ENCODE results near the gene RPTOR.

Gene RPTOR

GRCh38 chr17:80846932-80847331, 302.3 kb downstream of the RPTOR start:
- peaks cover 8% of the 10 kb centered on the region for H3K36me3 ChIP-seq (replicated peaks)
- no peak overlapping the region for H3K4me3 ChIP-seq (ENCODE audit: low read depth, low read length)
- no peak for TF ChIP-seq CTCF (IDR thresholded peaks at IDR 0.05; ENCODE audit: low read depth, low read length, missing control alignments)

GRCh38 chr17:80847496-80848230, 303.0 kb downstream of the RPTOR start:
- Histone ChIP-seq H3K36me3 (replicated peaks) (peaks cover 8% of the 10 kb centered on the region), H3K4me3 (ENCODE audit: low read depth, low read length) (no peak overlapping the region), H3K27me3 (replicated peaks) (no peaks in the 10 kb centered on the region), H3K27ac (no peak overlapping the region)
- in situ Hi-C loops (cut with HindIII; ENCODE audit: low pct_ligation_motif_present, low sequenced_read_pairs), result no loop called here
- no peak for DNase-seq
- TF ChIP-seq CTCF (IDR thresholded peaks at IDR 0.05; ENCODE audit: low read depth, low read length, missing control alignments), result no peak

More at GRCh38 chr17:80846932-80847331, 302.3 kb downstream of the RPTOR start:
- in situ Hi-C loops (cut with HindIII; ENCODE audit: low pct_ligation_motif_present, low sequenced_read_pairs), result no loop called here
- no peaks in the 10 kb centered on the region for H3K27me3 ChIP-seq (replicated peaks)
- no peak overlapping the region for H3K27ac ChIP-seq
- no peak for DNase-seq

- no peak for TF ChIP-seq CTCF (IDR thresholded peaks at IDR 0.05; ENCODE audit: low read depth, low read length, missing control alignments)
- in situ Hi-C loops (cut with HindIII; ENCODE audit: low pct_ligation_motif_present, low sequenced_read_pairs), result no loop called here
- Histone ChIP-seq H3K27me3 (replicated peaks) (no peaks in the 10 kb centered on the region), H3K27ac (no peak overlapping the region), H3K36me3 (replicated peaks) (peaks cover 8% of the 10 kb centered on the region), H3K4me3 (ENCODE audit: low read depth, low read length) (no peak overlapping the region)
- no peak for DNase-seq
Measured at GRCh38 chr17:80848449-80849102, 303.9 kb downstream of the RPTOR start.

- in situ Hi-C loops (cut with HindIII; ENCODE audit: low pct_ligation_motif_present, low sequenced_read_pairs), result no loop called here
- Histone ChIP-seq H3K36me3 (replicated peaks) (peaks cover 8% of the 10 kb centered on the region), H3K27me3 (replicated peaks) (no peaks in the 10 kb centered on the region), H3K27ac (no peak overlapping the region), H3K4me3 (ENCODE audit: low read depth, low read length) (no peak overlapping the region)
- no peak for DNase-seq
- no peak for TF ChIP-seq CTCF (IDR thresholded peaks at IDR 0.05; ENCODE audit: low read depth, low read length, missing control alignments)
Measured at GRCh38 chr17:80849119-80849518, 304.5 kb downstream of the RPTOR start.

- in situ Hi-C loops (cut with HindIII; ENCODE audit: low pct_ligation_motif_present, low sequenced_read_pairs), result loop anchor here (25.0 kb wide), 1 partner anchor 413 kb away; no protein-coding TSS in a partner anchor
- TF ChIP-seq CTCF (IDR thresholded peaks at IDR 0.05; ENCODE audit: low read depth, low read length, missing control alignments), result no peak
Measured at GRCh38 chr17:80850109-80850508, 305.5 kb downstream of the RPTOR start.

More at GRCh38 chr17:80850109-80850508, 305.5 kb downstream of the RPTOR start:
- Histone ChIP-seq H3K36me3 (replicated peaks) (peaks cover 8% of the 10 kb centered on the region), H3K4me3 (ENCODE audit: low read depth, low read length) (no peak overlapping the region), H3K27ac (no peak overlapping the region), H3K27me3 (replicated peaks) (no peaks in the 10 kb centered on the region)
- no peak for DNase-seq
